ENCODE results near the gene CPNE5. TPM values are rescaled to one million over a fixed set of nuclear protein-coding genes. Genes with fewer than 3 reads are reported as not detected.

The CPNE5 gene
- total RNA-seq, 1 experiment from 2014 or later, result 0.44 TPM

GRCh38 chr6:36772397-36772796 is 66.8 kb downstream of the CPNE5 start:
- Histone ChIP-seq H3K36me3 (ENCODE audit: control insufficient read depth, insufficient read depth, low read length) (no peaks in the 10 kb centered on the region), H3K27ac (ENCODE audit: low read length) (no peak overlapping the region), H3K4me3 (ENCODE audit: low read depth in 2 of 2, low read length in 2 of 2) (no peak overlapping the region), H3K27me3 (ENCODE audit: control insufficient read depth, insufficient read depth, low read length) (no peaks in the 10 kb centered on the region), H3K4me1 (ENCODE audit: control insufficient read depth, insufficient read depth, low read length) (peaks cover 5% of the 10 kb centered on the region), H3K9me3 (ENCODE audit: control insufficient read depth, insufficient read depth, low read depth, low read length) (no peaks in the 10 kb centered on the region)
- BruUV-seq (replicated peaks), result no TSS peak
- in situ Hi-C loops (cut with HindIII; ENCODE audit: low pct_unique_long_range_greater_than_20kb, low sequenced_read_pairs), result no loop called here
- TF ChIP-seq CTCF (IDR thresholded peaks at IDR 0.05), result no peak
- no peak for TF ChIP-seq SIN3A (IDR thresholded peaks at IDR 0.05; ENCODE audit: borderline replicate concordance, insufficient read depth, low read depth, low read length)
- no peak for TF ChIP-seq TCF7L2 (IDR thresholded peaks at IDR 0.05; ENCODE audit: low read depth, low read length)
- TF ChIP-seq POLR2AphosphoS5 (IDR thresholded peaks at IDR 0.05; ENCODE audit: low read depth, low read length), result no peak
- no peak for TF ChIP-seq REST (IDR thresholded peaks at IDR 0.05; ENCODE audit: insufficient read depth in 1 of 2, low read depth in 2 of 2, low read length in 1 of 2)
- ChIA-PET CTCF (interaction anchor here (0.7 kb wide), 1 partner anchor 9 kb away, joined by 6 read pairs; no protein-coding TSS in a partner anchor), POLR2A (no interaction called here)
- ATAC-seq, result no peak
- no peak for DNase-seq (ENCODE audit: low read depth, low spot score)
- intact Hi-C loops (cut with micrococcal nuclease; ENCODE audit: unreplicated experiment), result no loop called here

GRCh38 chr6:36771145-36771544 is 68.1 kb downstream of the CPNE5 start:
- BruUV-seq (replicated peaks), result no TSS peak
- ATAC-seq (no peak), DNase-seq (ENCODE audit: low read depth, low spot score) (no peak)
- Histone ChIP-seq H3K27me3 (ENCODE audit: control insufficient read depth, insufficient read depth, low read length) (no peaks in the 10 kb centered on the region), H3K27ac (ENCODE audit: low read length) (no peak overlapping the region), H3K4me1 (ENCODE audit: control insufficient read depth, insufficient read depth, low read length) (peaks cover 5% of the 10 kb centered on the region), H3K4me3 (ENCODE audit: low read depth in 2 of 2, low read length in 2 of 2) (no peak overlapping the region), H3K36me3 (ENCODE audit: control insufficient read depth, insufficient read depth, low read length) (no peaks in the 10 kb centered on the region), H3K9me3 (ENCODE audit: control insufficient read depth, insufficient read depth, low read depth, low read length) (no peaks in the 10 kb centered on the region)
- intact Hi-C loops (cut with micrococcal nuclease; ENCODE audit: unreplicated experiment) (no loop called here), in situ Hi-C loops (cut with HindIII; ENCODE audit: low pct_unique_long_range_greater_than_20kb, low sequenced_read_pairs) (no loop called here)
- POLR2A ChIA-PET, result no interaction called here
- CTCF ChIA-PET, result no interaction called here
- no peak for TF ChIP-seq POLR2AphosphoS5 (IDR thresholded peaks at IDR 0.05; ENCODE audit: low read depth, low read length)
- TF ChIP-seq CTCF (IDR thresholded peaks at IDR 0.05), result no peak
- TF ChIP-seq REST (IDR thresholded peaks at IDR 0.05; ENCODE audit: insufficient read depth in 1 of 2, low read depth in 2 of 2, low read length in 1 of 2), result no peak
- TF ChIP-seq TCF7L2 (IDR thresholded peaks at IDR 0.05; ENCODE audit: low read depth, low read length), result no peak
- no peak for TF ChIP-seq SIN3A (IDR thresholded peaks at IDR 0.05; ENCODE audit: borderline replicate concordance, insufficient read depth, low read depth, low read length)

All from Panc1 (cell line).